Measurements from ENCODE around the gene KCNH6. TPM values are rescaled to one million over a fixed set of nuclear protein-coding genes. Genes with fewer than 3 reads are reported as not detected.

KCNH6 gene
- total RNA-seq, 2 donors from 2014 or later = 0.05 TPM; not detected in 1

DNA sequence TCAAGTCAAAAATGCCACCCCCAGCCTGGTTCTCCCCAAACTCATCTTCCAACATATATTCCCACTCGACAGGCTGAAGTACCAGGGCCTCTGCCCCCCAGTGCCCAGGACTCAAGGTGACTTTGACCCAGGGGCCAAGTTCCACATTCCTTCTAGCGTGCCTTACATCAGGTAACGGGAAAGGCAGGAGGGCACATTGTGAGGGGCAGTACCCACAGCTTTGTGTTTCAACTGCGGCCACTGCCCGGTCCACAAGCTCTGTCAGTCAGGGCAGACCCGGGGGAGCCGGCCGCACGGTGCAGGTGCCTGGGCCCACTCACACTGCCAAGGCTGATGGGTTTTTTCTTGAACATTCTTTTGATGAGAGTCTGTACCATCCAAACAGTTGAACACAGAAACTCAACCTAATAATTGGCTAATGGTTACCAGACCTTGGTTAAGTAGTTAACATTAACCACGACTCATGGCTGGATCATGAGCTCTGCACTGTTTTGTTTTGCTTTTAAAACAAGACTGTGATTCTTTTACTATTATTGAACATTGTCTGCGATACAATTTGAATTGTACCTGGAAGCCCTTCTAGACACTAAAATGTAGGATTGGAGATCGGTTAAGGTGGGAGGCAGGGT is 28.7 kb upstream of the KCNH6 start:
- H3K27me3 Mint-ChIP-seq = no peaks in the 10 kb centered on the region
- no peaks in the 10 kb centered on the region for H3K4me1 Mint-ChIP-seq
- H3K36me3 Mint-ChIP-seq (ENCODE audit: low read depth) = no peaks in the 10 kb centered on the region
- no peak overlapping the region for H3K27ac Mint-ChIP-seq
- no peak for ATAC-seq (replicated peaks)
- no peaks in the 10 kb centered on the region for H3K9me3 Mint-ChIP-seq
- no peak overlapping the region for H3K4me3 Mint-ChIP-seq

DNA sequence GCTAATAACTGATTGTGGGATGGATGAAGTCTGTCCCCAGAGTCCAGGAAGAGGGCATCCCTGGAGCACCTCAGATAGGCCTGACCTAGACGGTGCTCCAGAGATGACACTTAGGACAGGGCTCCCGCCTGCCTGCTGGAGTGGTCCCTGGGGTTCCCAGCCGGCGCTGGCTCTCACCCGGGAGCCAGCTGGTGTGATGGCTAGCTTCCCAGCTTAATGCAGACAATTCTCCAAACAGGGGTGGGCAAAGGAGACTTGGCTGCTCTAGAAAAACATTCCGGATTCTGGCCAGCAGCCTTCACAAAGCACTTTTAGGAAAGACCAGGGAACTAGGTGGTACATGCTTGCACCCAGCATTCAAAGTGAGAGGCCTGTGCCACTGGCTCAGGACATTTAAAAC is 27.7 kb upstream of the KCNH6 start:
- Mint-ChIP-seq H3K36me3 (ENCODE audit: low read depth) (no peaks in the 10 kb centered on the region), H3K4me3 (no peak overlapping the region), H3K9me3 (no peaks in the 10 kb centered on the region), H3K27me3 (no peaks in the 10 kb centered on the region), H3K27ac (no peak overlapping the region), H3K4me1 (no peaks in the 10 kb centered on the region)
- no peak for ATAC-seq (replicated peaks)

DNA sequence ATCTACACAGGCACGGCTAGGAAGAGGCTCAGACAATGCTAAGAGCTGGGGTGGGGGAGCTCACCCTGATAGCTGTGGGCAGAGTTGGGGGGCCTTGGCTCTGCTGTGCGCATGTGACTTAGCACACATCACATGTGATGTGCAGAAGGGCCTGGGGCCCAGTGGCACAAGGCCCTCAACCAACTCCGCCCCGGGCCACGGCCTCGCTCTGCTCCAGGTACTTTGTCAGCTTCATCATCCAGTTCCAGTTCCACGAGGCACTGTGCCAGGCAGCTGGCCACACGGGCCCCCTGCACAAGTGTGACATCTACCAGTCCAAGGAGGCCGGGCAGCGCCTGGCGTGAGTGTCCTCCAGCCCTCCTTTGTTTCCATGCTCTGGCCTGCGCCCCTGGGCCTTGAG is 27.0 kb upstream of the KCNH6 start:
- H3K9me3 Mint-ChIP-seq = no peaks in the 10 kb centered on the region
- ATAC-seq (replicated peaks) = no peak
- H3K27me3 Mint-ChIP-seq = no peaks in the 10 kb centered on the region
- no peaks in the 10 kb centered on the region for H3K4me1 Mint-ChIP-seq
- no peak overlapping the region for H3K4me3 Mint-ChIP-seq
- H3K36me3 Mint-ChIP-seq (ENCODE audit: low read depth) = no peaks in the 10 kb centered on the region
- H3K27ac Mint-ChIP-seq = no peak overlapping the region

DNA sequence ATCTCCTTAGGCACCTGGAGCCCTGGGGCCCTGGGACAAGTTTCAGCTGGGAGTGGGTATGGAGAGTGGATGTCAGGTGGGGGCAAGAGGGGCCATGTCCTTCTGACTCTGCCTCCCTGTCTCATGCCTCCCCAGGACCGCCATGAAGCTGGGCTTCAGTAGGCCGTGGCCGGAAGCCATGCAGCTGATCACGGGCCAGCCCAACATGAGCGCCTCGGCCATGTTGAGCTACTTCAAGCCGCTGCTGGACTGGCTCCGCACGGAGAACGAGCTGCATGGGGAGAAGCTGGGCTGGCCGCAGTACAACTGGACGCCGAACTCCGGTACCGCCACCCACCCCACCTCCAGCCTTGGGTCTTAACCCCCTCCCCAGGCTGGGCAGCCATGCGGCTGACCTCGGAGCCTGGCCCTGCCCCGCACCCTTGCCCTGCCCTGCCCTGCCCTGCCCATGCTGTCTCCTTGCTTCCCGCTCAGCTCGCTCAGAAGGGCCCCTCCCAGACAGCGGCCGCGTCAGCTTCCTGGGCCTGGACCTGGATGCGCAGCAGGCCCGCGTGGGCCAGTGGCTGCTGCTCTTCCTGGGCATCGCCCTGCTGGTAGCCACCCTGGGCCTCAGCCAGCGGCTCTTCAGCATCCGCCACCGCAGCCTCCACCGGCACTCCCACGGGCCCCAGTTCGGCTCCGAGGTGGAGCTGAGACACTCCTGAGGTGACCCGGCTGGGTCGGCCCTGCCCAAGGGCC is 26.3 kb upstream of the KCNH6 start:
- no peak overlapping the region for H3K27ac Mint-ChIP-seq

DNA sequence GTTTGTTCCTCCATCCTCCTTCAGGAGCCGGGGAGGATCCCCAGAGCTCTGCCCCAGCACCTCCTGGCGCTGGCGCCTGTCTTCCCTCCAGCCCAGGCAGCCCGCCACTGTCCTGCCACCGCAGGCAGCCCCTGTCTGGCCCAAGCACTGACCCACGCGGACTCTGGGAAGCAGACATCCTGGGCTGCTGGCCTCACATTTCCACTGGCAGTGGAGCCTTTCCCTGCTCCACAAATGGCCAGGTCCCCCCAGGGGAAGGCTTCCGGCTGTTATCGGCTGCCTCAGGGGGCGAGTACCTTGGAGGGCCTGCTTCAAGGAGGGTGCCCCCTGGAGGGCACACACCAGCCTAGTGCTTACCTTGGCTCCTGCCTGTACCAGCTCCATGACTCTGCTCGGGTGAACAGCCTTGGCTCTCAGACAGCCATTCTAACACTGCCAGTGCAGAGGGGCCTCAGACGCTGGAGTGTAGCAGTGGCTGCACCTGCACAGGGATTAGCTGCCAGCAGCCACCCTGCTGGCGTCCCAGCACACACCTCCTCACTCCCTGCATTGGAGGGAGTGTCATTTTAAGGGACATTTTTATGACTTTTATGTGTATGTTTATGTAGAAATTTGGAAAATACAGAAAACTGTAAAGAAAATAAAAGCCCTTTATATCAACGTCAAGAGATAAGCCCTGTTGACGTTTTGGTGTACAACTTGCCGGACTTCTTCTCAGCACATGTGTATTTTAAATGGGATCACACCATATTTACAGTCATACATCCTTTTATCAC is 25.3 kb upstream of the KCNH6 start:
- Mint-ChIP-seq H3K4me3 (no peak overlapping the region), H3K4me1 (no peaks in the 10 kb centered on the region), H3K27me3 (no peaks in the 10 kb centered on the region), H3K36me3 (ENCODE audit: low read depth) (no peaks in the 10 kb centered on the region), H3K27ac (no peak overlapping the region), H3K9me3 (no peaks in the 10 kb centered on the region)
- no peak for ATAC-seq (replicated peaks)

More for the DNA sequence above, 26.3 kb upstream of the KCNH6 start:
- Mint-ChIP-seq H3K9me3 (no peaks in the 10 kb centered on the region), H3K36me3 (ENCODE audit: low read depth) (no peaks in the 10 kb centered on the region), H3K27me3 (no peaks in the 10 kb centered on the region), H3K4me1 (no peaks in the 10 kb centered on the region), H3K4me3 (no peak overlapping the region)
- ATAC-seq (replicated peaks) = no peak

DNA sequence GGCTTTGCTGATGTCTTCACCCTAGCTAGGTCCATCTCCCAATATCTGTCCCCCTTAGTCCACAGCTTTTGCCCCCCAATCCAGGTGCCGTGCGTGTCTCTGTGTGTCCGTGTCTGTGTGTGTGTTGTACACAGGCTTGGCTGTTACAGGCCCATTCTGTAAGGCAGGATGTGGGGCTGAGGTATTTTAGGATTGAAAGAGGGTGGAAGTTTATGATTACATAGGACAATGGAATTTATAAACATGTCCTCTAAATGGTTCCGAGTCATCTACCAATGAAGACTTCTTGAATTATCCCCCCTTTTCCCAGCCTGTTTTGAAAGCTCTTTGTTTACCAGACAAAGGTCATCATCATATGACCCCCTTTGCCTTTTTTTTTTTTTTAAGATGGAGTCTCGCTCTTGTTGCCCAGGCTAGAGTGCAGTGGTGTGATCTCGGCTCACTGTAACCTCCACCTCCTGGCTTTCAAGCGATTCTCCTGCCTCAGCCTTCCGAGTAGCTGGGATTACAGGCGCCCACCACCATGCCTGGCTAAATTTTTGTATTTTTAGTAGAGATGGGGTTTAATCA is 24.4 kb upstream of the KCNH6 start:
- H3K27me3 Mint-ChIP-seq = no peaks in the 10 kb centered on the region
- H3K9me3 Mint-ChIP-seq = no peaks in the 10 kb centered on the region
- H3K36me3 Mint-ChIP-seq (ENCODE audit: low read depth) = no peaks in the 10 kb centered on the region
- no peak for ATAC-seq (replicated peaks)
- H3K4me3 Mint-ChIP-seq = no peak overlapping the region
- no peaks in the 10 kb centered on the region for H3K4me1 Mint-ChIP-seq
- H3K27ac Mint-ChIP-seq = no peak overlapping the region

DNA sequence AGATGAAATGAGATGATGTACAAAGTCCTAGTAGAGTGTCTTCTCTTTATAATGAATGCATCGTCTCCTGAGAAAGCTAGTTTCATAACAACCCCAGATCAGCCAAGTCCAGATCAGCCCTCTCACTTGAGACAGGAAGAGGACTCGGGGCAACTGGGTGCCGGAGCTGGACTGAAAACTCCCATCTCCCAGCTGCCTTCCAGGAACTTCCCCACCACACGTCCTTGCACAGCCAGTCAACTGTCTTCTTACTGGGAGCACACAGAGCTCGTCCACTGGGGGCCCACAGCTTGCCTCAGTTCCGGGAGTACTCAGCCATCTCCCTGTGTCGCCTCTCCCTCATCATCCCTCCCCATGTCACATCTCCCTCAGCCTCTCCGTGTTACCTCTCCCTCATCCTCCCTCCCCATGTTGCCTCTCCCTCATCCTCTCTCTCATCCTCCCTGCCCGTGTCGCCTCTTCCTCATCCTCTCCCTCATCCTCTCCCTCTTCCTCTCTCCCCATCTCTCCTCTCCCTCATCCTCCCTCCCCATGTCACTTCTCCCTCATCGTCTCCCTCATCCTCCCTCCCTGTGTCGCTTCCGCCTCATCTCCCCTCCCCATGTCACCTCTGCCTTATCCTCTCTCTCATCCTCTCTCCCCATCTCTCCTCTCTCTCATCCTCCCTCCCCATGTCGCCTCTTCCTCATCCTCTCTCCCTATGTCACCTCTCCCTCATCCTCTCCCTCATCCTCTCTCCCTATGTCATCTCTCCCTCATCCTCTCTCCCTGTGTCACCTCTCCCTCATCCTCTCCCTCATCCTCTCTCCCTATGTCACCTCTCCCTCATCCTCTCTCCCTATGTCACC is 22.4 kb upstream of the KCNH6 start:
- Mint-ChIP-seq H3K4me3 (no peak overlapping the region), H3K27me3 (peaks cover 9% of the 10 kb centered on the region), H3K36me3 (ENCODE audit: low read depth) (no peaks in the 10 kb centered on the region), H3K9me3 (peaks cover 4% of the 10 kb centered on the region), H3K27ac (peak overlapping the region; percentile 69), H3K4me1 (no peaks in the 10 kb centered on the region)
- ATAC-seq (replicated peaks) = no peak

DNA sequence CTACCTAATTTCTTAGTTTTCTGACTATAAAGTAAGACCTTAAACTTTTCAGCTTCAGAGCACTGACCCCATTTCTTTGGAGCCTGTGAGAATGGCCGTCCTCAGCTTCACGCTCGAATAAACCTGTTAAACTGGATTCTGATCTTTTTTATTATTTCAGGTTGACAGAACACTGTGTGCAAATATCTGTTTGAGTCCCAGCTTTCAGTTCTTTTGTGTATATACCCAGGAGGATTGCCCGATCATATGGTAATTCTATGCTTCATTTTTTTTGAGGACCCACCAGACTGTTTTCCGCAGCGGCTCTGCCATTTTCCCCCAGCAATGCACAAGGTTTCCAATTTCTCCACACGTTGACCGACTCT is 19.8 kb upstream of the KCNH6 start:
- Mint-ChIP-seq H3K27me3 (peaks cover 10% of the 10 kb centered on the region), H3K36me3 (ENCODE audit: low read depth) (no peaks in the 10 kb centered on the region), H3K4me3 (no peak overlapping the region), H3K9me3 (peaks cover 4% of the 10 kb centered on the region), H3K27ac (no peak overlapping the region), H3K4me1 (no peaks in the 10 kb centered on the region)
- ATAC-seq (replicated peaks) = no peak

DNA sequence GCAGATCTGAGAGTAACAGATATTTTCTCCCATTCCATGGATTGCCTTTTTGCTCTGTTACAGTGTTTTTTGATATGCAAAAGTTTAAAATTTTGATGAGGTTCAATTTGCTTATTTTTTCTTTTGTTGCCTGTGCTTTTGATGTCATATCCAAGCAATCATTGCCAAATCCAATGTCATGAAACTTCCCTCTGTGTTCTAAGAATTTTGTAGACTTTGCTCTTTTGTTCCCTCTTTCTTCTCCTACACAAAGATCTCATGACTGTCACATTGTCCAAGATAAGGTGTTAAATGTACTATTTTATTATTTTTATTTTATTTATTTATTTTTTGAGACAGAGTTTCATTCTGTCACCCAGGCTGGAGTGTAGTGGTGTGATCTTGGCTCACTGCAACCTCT is 18.9 kb upstream of the KCNH6 start:
- Mint-ChIP-seq H3K27me3 (peaks cover 13% of the 10 kb centered on the region), H3K4me1 (no peaks in the 10 kb centered on the region), H3K36me3 (ENCODE audit: low read depth) (no peaks in the 10 kb centered on the region), H3K4me3 (no peak overlapping the region), H3K9me3 (peaks cover 4% of the 10 kb centered on the region), H3K27ac (no peak overlapping the region)
- no peak for ATAC-seq (replicated peaks)

DNA sequence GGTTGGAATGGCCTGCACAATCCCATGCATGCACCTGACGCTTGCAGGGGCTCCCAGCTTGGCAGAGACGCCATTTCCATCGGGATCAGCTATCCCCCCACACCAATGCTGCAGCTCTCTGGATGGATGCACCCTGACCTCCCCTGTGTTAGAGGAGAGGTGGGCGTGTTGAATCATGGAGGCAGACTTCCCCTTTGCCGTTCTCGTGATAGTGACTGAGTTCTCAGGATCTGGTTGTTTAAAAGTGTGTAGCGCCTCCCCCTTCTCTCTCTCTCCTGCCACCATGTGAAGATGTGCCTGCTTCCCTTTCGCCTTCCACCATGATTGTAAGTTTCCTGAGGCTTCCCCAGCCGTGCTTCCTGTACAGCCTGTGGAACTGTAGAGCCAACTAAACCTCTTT is 17.8 kb upstream of the KCNH6 start:
- Mint-ChIP-seq H3K9me3 (peaks cover 4% of the 10 kb centered on the region), H3K27ac (no peak overlapping the region), H3K4me1 (no peaks in the 10 kb centered on the region), H3K27me3 (peaks cover 13% of the 10 kb centered on the region), H3K4me3 (no peak overlapping the region), H3K36me3 (ENCODE audit: low read depth) (no peaks in the 10 kb centered on the region)
- no peak for ATAC-seq (replicated peaks)

DNA sequence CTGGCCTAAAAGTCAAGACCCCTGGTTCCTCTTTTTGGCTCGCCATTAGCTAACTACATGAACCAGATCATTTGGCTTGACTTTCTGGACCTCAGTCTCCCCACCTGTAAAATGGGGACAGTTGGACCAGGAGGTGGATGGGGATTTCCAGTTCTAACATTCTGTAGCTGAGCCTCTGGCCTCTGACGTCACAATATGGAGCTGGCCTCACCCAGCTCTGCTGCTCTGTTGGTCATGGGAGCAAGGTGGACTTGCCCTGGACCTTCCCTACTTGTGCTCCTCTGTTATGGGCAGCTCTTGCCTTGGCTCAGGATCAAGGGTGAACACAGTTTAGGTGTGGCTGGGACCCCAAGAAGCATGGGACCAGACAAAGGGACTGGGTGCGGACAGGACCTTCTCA is 16.5 kb upstream of the KCNH6 start:
- Mint-ChIP-seq H3K4me3 (no peak overlapping the region), H3K9me3 (peaks cover 4% of the 10 kb centered on the region), H3K27me3 (peaks cover 13% of the 10 kb centered on the region), H3K4me1 (no peaks in the 10 kb centered on the region), H3K36me3 (ENCODE audit: low read depth) (no peaks in the 10 kb centered on the region), H3K27ac (no peak overlapping the region)
- ATAC-seq (replicated peaks) = no peak

DNA sequence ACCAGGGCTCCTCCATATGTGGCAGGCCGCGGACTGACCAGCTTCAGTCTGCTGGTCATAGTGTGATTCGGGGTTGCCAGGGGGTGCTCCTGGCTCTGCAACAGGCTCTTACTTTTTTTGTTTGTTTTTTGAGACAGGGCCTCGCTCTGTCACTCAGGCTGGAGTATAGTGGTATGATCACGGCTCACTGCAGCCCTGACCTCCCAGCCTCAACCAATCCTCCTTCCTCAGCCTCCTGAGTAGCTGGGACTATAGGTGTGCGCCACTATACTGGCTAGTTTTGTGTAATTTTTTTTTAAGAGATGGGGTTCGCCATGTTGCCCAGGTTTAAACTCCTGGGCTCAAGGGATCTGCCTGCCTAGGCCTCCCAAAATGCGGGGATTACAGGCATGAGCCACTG is 11.8 kb upstream of the KCNH6 start:
- no peak for ATAC-seq (replicated peaks)
- Mint-ChIP-seq H3K9me3 (no peaks in the 10 kb centered on the region), H3K27me3 (peaks cover 5% of the 10 kb centered on the region), H3K4me3 (no peak overlapping the region), H3K27ac (no peak overlapping the region), H3K36me3 (ENCODE audit: low read depth) (no peaks in the 10 kb centered on the region), H3K4me1 (no peaks in the 10 kb centered on the region)

DNA sequence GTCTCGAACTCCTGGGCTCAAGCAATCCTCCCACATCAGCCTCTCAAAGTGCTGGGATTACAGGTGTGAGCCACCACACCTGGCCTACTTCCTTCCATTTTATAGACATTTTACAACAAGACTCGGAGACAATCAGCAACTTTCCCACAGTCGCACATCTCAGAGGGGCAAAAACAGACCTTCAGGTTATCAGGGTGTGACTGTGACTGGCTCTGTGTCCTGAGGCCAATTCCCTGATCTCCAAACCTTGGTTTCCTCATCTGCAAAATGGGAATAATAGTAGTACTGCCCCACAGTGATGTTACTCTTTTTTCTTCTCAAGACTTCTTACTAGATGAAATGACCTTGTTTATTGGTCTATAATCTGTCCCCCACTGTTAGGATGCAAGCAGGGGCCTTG is 10.8 kb upstream of the KCNH6 start:
- Mint-ChIP-seq H3K4me3 (no peak overlapping the region), H3K36me3 (ENCODE audit: low read depth) (no peaks in the 10 kb centered on the region), H3K27me3 (peaks cover 5% of the 10 kb centered on the region), H3K4me1 (peaks cover 8% of the 10 kb centered on the region), H3K9me3 (no peaks in the 10 kb centered on the region), H3K27ac (no peak overlapping the region)
- no peak for ATAC-seq (replicated peaks)

Data from activated T-helper 17 cell treated with anti-CD3 and anti-CD28 coated beads, Interleukin-2, amount 50 U/mL, for 72 hours (primary cell).